ENCODE data around the gene DROSHA. TPM values are rescaled to one million over a fixed set of nuclear protein-coding genes. Genes with fewer than 3 reads are reported as not detected.

The DROSHA gene
- total RNA-seq, 1 donor from 2014 or later = 59.3 TPM

GRCh38 chr5:31427724-31428309 is 104.1 kb downstream of the DROSHA start:
- H3K36me3 Mint-ChIP-seq (ENCODE audit: low read depth) = peaks cover 30% of the 10 kb centered on the region

GRCh38 chr5:31427013-31427723 is 104.7 kb downstream of the DROSHA start:
- TF ChIP-seq CTCF (IDR thresholded peaks at IDR 0.05) = no peak
- Mint-ChIP-seq H3K4me3 (ENCODE audit: unreplicated experiment) (no peak overlapping the region), H3K27ac (ENCODE audit: unreplicated experiment) (no peak overlapping the region), H3K9me3 (ENCODE audit: low read depth) (no peaks in the 10 kb centered on the region), H3K27me3 (ENCODE audit: low read depth) (no peaks in the 10 kb centered on the region), H3K4me1 (ENCODE audit: low read depth) (peaks cover 4% of the 10 kb centered on the region), H3K36me3 (ENCODE audit: low read depth) (peaks cover 34% of the 10 kb centered on the region)
- DNase-seq (ENCODE audit: low spot score) = no peak

More at GRCh38 chr5:31427724-31428309, 104.1 kb downstream of the DROSHA start:
- Mint-ChIP-seq H3K4me1 (ENCODE audit: low read depth) (no peaks in the 10 kb centered on the region), H3K27me3 (ENCODE audit: low read depth) (no peaks in the 10 kb centered on the region), H3K4me3 (ENCODE audit: unreplicated experiment) (no peak overlapping the region), H3K27ac (ENCODE audit: unreplicated experiment) (no peak overlapping the region), H3K9me3 (ENCODE audit: low read depth) (no peaks in the 10 kb centered on the region)
- DNase-seq (ENCODE audit: low spot score) = no peak
- no peak for TF ChIP-seq CTCF (IDR thresholded peaks at IDR 0.05)

- no peak for DNase-seq (ENCODE audit: low spot score)
- no peak for TF ChIP-seq CTCF (IDR thresholded peaks at IDR 0.05)
- H3K9me3 Mint-ChIP-seq (ENCODE audit: low read depth) = no peaks in the 10 kb centered on the region
- H3K36me3 Mint-ChIP-seq (ENCODE audit: low read depth) = peaks cover 27% of the 10 kb centered on the region
- H3K27ac Mint-ChIP-seq (ENCODE audit: unreplicated experiment) = no peak overlapping the region
- peaks cover 9% of the 10 kb centered on the region for H3K4me1 Mint-ChIP-seq (ENCODE audit: low read depth)
- H3K27me3 Mint-ChIP-seq (ENCODE audit: low read depth) = no peaks in the 10 kb centered on the region
- no peak overlapping the region for H3K4me3 Mint-ChIP-seq (ENCODE audit: unreplicated experiment)
Observed at GRCh38 chr5:31421806-31422586, 109.9 kb downstream of the DROSHA start.

- no peak for TF ChIP-seq CTCF (IDR thresholded peaks at IDR 0.05)
- no peak overlapping the region for H3K27ac Mint-ChIP-seq (ENCODE audit: unreplicated experiment)
- peaks cover 15% of the 10 kb centered on the region for H3K36me3 Mint-ChIP-seq (ENCODE audit: low read depth)
Observed at GRCh38 chr5:31417512-31417911, 114.4 kb downstream of the DROSHA start.

GRCh38 chr5:31416547-31416946 is 115.3 kb downstream of the DROSHA start:
- H3K9me3 Mint-ChIP-seq (ENCODE audit: low read depth) = no peaks in the 10 kb centered on the region

More at GRCh38 chr5:31417512-31417911, 114.4 kb downstream of the DROSHA start:
- peaks cover 16% of the 10 kb centered on the region for H3K4me1 Mint-ChIP-seq (ENCODE audit: low read depth)
- H3K9me3 Mint-ChIP-seq (ENCODE audit: low read depth) = no peaks in the 10 kb centered on the region
- H3K4me3 Mint-ChIP-seq (ENCODE audit: unreplicated experiment) = no peak overlapping the region
- no peaks in the 10 kb centered on the region for H3K27me3 Mint-ChIP-seq (ENCODE audit: low read depth)
- DNase-seq (ENCODE audit: low spot score) = no peak

More at GRCh38 chr5:31416547-31416946, 115.3 kb downstream of the DROSHA start:
- H3K27me3 Mint-ChIP-seq (ENCODE audit: low read depth) = no peaks in the 10 kb centered on the region
- no peak for TF ChIP-seq CTCF (IDR thresholded peaks at IDR 0.05)
- DNase-seq (ENCODE audit: low spot score) = no peak
- H3K4me3 Mint-ChIP-seq (ENCODE audit: unreplicated experiment) = no peak overlapping the region
- peaks cover 18% of the 10 kb centered on the region for H3K4me1 Mint-ChIP-seq (ENCODE audit: low read depth)
- H3K36me3 Mint-ChIP-seq (ENCODE audit: low read depth) = peaks cover 10% of the 10 kb centered on the region
- no peak overlapping the region for H3K27ac Mint-ChIP-seq (ENCODE audit: unreplicated experiment)

All from chondrocyte (in vitro differentiated cells).